ENCODE measurements around the gene KDM4E. TPM values are rescaled to one million over a fixed set of nuclear protein-coding genes. Genes with fewer than 3 reads are reported as not detected.

KDM4E gene
- total RNA-seq, 1 experiment from 2014 or later: not detected

Other genes starting within 250 kb of the KDM4E start
- gene CWC15, start 51.7 kb upstream of the KDM4E start, total RNA-seq (2014; rRNA removed; shearing (Covaris generic)): 32.0 and 32.1 TPM in 2 replicates
- 0.17 and 0.57 TPM in 2 replicates for gene KDM4D, start 51.5 kb upstream of the KDM4E start, total RNA-seq (2014; rRNA removed; shearing (Covaris generic))
- gene KDM4F, start 24.2 kb downstream of the KDM4E start, total RNA-seq (2014; rRNA removed; shearing (Covaris generic)): not detected in 2 replicates
- gene SRSF8, start 41.7 kb downstream of the KDM4E start, total RNA-seq (2014; rRNA removed; shearing (Covaris generic)): 17.6 and 21.0 TPM in 2 replicates
- 8.9 and 10.3 TPM in 2 replicates for gene ENDOD1, start 64.6 kb downstream of the KDM4E start, total RNA-seq (2014; rRNA removed; shearing (Covaris generic))
- gene SESN3, start 205.9 kb downstream of the KDM4E start, total RNA-seq (2014; rRNA removed; shearing (Covaris generic)): 41.1 and 43.8 TPM in 2 replicates

All from NCI-H460 (cell line).